HCT116 (cell line): Measurements from ENCODE around the gene MEIS2. TPM values are rescaled to one million over a fixed set of nuclear protein-coding genes. Genes with fewer than 3 reads are reported as not detected.

ENCODE experiments used
- ATAC-seq: fragments of 200-7000 bp; cut with Tn5 transposase; 2 replicates; pipeline ENCODE4 v1.9.1; 2020; ENCODE audit warnings: mild to moderate bottlenecking, moderate library complexity
- BruUV-seq: library from RNA; stranded (reverse); fragments of 400-500 nt; replicated peaks from 2 replicates; lab custom pipeline; 2021; lab: Mats Ljungman, UMichigan
- CTCF ChIA-PET: fragments of 300-600 bp; sonication (Branson Sonifier 250); formaldehyde crosslinking; loops from one replicate; lab custom pipeline; 2021; ENCODE audit warnings: antibody characterized with exemption; lab: Charles Lee
- POLR2A ChIA-PET: fragments of 300-600, 350-600 bp; sonication (Branson Sonifier 250); formaldehyde crosslinking; loops from one replicate; lab custom pipeline; 2021; ENCODE audit warnings: antibody characterized with exemption; lab: Charles Lee
- RAD21 ChIA-PET, 2 experiments: fragments of 300-600 bp; sonication (Branson Sonifier 250); formaldehyde crosslinking; loops; one replicate each; lab custom pipeline; 2023; ENCODE audit warnings: low total read pairs in 2 of 2; ENCODE audit not compliant: uncharacterized antibody in 2 of 2, unreplicated experiment in 2 of 2, low non-redundant PET in 1 of 2; lab: Charles Lee
- DNase-seq: peaks from one replicate; pipeline ENCODE4 v3.0.0-alpha.2; 2010; ENCODE audit warnings: low read depth, low spot score
- H2AFZ ChIP-seq: fragments of 200-600 bp; shearing (Covaris generic), sonication (generic); 2 replicates; pipeline ENCODE4 v1.6.1; 2017; ENCODE audit warnings: low read depth, mixed run types, mixed read lengths, antibody characterized with exemption, low read length; ENCODE audit not compliant: poor library complexity, severe bottlenecking
- H3K27ac ChIP-seq: 2 replicates; pipeline ENCODE4 v1.5.1; 2012; ENCODE audit warnings: low read depth, low read length
- H3K27me3 ChIP-seq: fragments of 200-600 bp; sonication (generic); 2 replicates; pipeline ENCODE4 v1.6.1; 2016; ENCODE audit warnings: mixed run types, low read length, mixed read lengths; ENCODE audit not compliant: insufficient read depth
- H3K36me3 ChIP-seq, 2 experiments: fragments of 200-500 bp in 1 of 2; fragments of 200-600 bp in 1 of 2; sonication (Bioruptor generic) in 1 of 2; sonication (generic) in 1 of 2; 2 replicates each; pipeline versions ENCODE4 v1.5.1 to v1.6.1; 2014 to 2016; ENCODE audit warnings: low read length in 2 of 2, inconsistent platforms in 1 of 2, mixed read lengths in 1 of 2, mixed run types in 1 of 2; ENCODE audit not compliant: insufficient read depth in 2 of 2, control insufficient read depth in 1 of 2
- H3K4me1 ChIP-seq, 2 experiments: fragments of 200-600 bp in 1 of 2; sonication (generic) in 1 of 2; 2 replicates each; pipeline versions ENCODE4 v1.5.1 to v1.6.1; 2012 to 2017; ENCODE audit warnings: low read length in 2 of 2, inconsistent platforms in 1 of 2, mild to moderate bottlenecking in 1 of 2, mixed read lengths in 1 of 2, mixed run types in 1 of 2, moderate library complexity in 1 of 2; ENCODE audit not compliant: insufficient read depth in 2 of 2, control insufficient read depth in 1 of 2
- H3K4me2 ChIP-seq: fragments of 200-600 bp; sonication (generic); 2 replicates; pipeline ENCODE4 v1.6.1; 2017; ENCODE audit warnings: mixed run types, low read length, mixed read lengths
- H3K4me3 ChIP-seq, 2 experiments: fragments of 200-600 bp in 1 of 2; sonication (generic) in 1 of 2; replicated peaks in 1 of 2; 2 replicates each; pipeline ENCODE4 v1.5.1; 2011 to 2016; ENCODE audit warnings: low read length in 2 of 2, control low read depth in 1 of 2, low read depth in 1 of 2, mild to moderate bottlenecking in 1 of 2, mixed read lengths in 1 of 2, mixed run types in 1 of 2
- H3K79me2 ChIP-seq: fragments of 200-600 bp; sonication (generic); 2 replicates; pipeline ENCODE4 v1.6.1; 2017; ENCODE audit warnings: mild to moderate bottlenecking, mixed run types, low read length, moderate library complexity, mixed read lengths; ENCODE audit not compliant: insufficient read depth
- H3K9ac ChIP-seq: fragments of 200-600 bp; sonication (generic); 2 replicates; pipeline ENCODE4 v1.6.1; 2016; ENCODE audit warnings: low read length, mixed read lengths
- H3K9me2 ChIP-seq: fragments of 200-600 bp; sonication (generic), shearing (Covaris generic); 2 replicates; pipeline ENCODE4 v1.6.1; 2017; ENCODE audit warnings: mixed run types, mild to moderate bottlenecking, moderate library complexity; ENCODE audit not compliant: insufficient read depth
- H3K9me3 ChIP-seq, 2 experiments: fragments of 200-500 bp in 1 of 2; fragments of 200-600 bp in 1 of 2; sonication (Bioruptor generic) in 1 of 2; sonication (generic) in 1 of 2; 2 replicates each; pipeline ENCODE4 v1.6.1; 2014 to 2017; ENCODE audit warnings: low read length in 2 of 2, mixed read lengths in 2 of 2, inconsistent platforms in 1 of 2, low read depth in 1 of 2, mild to moderate bottlenecking in 1 of 2, mixed run types in 1 of 2, moderate library complexity in 1 of 2; ENCODE audit not compliant: control insufficient read depth in 1 of 2, insufficient read depth in 1 of 2
- H4K20me1 ChIP-seq: fragments of 200-600 bp; sonication (generic), shearing (Covaris generic); 2 replicates; pipeline ENCODE4 v1.6.1; 2017; ENCODE audit warnings: mixed run types, mild to moderate bottlenecking, moderate library complexity; ENCODE audit not compliant: insufficient read depth
- ATF3 ChIP-seq: IDR thresholded peaks from 2 replicates; pipeline ENCODE4 v1.6.1; 2012
- CBX3 ChIP-seq: IDR thresholded peaks from 2 replicates; pipeline ENCODE4 v1.6.1; 2012; ENCODE audit warnings: low read depth
- CEBPB ChIP-seq: IDR thresholded peaks from 2 replicates; pipeline ENCODE4 v1.6.1; 2012; ENCODE audit warnings: low read depth
- CTCF ChIP-seq, 3 experiments: fragments of 200-600 bp in 1 of 3; sonication (generic) in 1 of 3; IDR thresholded peaks in 2 of 3; conservative IDR thresholded peaks in 1 of 3; 2 replicates each; pipeline ENCODE4 v1.5.1; 2012 to 2017; ENCODE audit warnings: low read depth in 2 of 3, low read length in 2 of 3, antibody characterized with exemption in 1 of 3, borderline replicate concordance in 1 of 3, control low read depth in 1 of 3, mild to moderate bottlenecking in 1 of 3, mixed read lengths in 1 of 3, mixed run types in 1 of 3, moderate library complexity in 1 of 3; ENCODE audit not compliant: insufficient read depth in 1 of 3
- EGR1 ChIP-seq: IDR thresholded peaks from 2 replicates; pipeline ENCODE4 v1.6.1; 2012; ENCODE audit warnings: low read depth
- ELF1 ChIP-seq: IDR thresholded peaks from 2 replicates; pipeline ENCODE4 v1.6.1; 2012; ENCODE audit warnings: low read depth, borderline replicate concordance
- EZH2 ChIP-seq: fragments of 200-600 bp; sonication (generic); IDR thresholded peaks from 2 replicates; pipeline ENCODE4 v1.6.1; 2017; ENCODE audit warnings: antibody characterized with exemption, mixed run types
- EZH2phosphoT487 ChIP-seq: fragments of 200-600 bp; IDR thresholded peaks from 2 replicates; pipeline ENCODE4 v1.6.1; 2018; ENCODE audit warnings: antibody characterized with exemption, borderline replicate concordance
- FOSL1 ChIP-seq: IDR thresholded peaks from 2 replicates; pipeline ENCODE4 v1.6.1; 2012; ENCODE audit warnings: low read depth
- JUND ChIP-seq: IDR thresholded peaks from 2 replicates; pipeline ENCODE4 v1.6.1; 2012
- MAX ChIP-seq: IDR thresholded peaks from 2 replicates; pipeline ENCODE4 v1.6.1; 2012
- POLR2A ChIP-seq: IDR thresholded peaks from 2 replicates; pipeline ENCODE4 v1.7.0; 2011; ENCODE audit warnings: borderline replicate concordance; ENCODE audit not compliant: insufficient read depth, insufficient read length; ENCODE audit errors: extremely low read depth
- POLR2AphosphoS5 ChIP-seq: IDR thresholded peaks from 2 replicates; pipeline ENCODE4 v1.6.1; 2011; ENCODE audit warnings: mild to moderate bottlenecking, low read depth, low read length, moderate library complexity
- REST ChIP-seq: IDR thresholded peaks from 2 replicates; pipeline ENCODE4 v1.6.1; 2012; ENCODE audit warnings: low read depth
- SRF ChIP-seq: IDR thresholded peaks from 2 replicates; pipeline ENCODE4 v1.6.1; 2012; ENCODE audit warnings: low read depth
- TCF7L2 ChIP-seq: IDR thresholded peaks from 2 replicates; pipeline ENCODE4 v1.7.0; 2011; ENCODE audit warnings: borderline replicate concordance, inconsistent platforms; ENCODE audit not compliant: insufficient read depth, insufficient read length; ENCODE audit errors: extremely low read depth
- ZBTB33 ChIP-seq: IDR thresholded peaks from 2 replicates; pipeline ENCODE4 v1.6.1; 2011; ENCODE audit warnings: mild to moderate bottlenecking, low read length, moderate library complexity; ENCODE audit not compliant: insufficient replicate concordance; ENCODE audit errors: extremely low read depth
- ZFX ChIP-seq: fragments of 450-650 bp; IDR thresholded peaks from 2 replicates; pipeline ENCODE4 v1.6.1; 2017
- ZNF274 ChIP-seq: fragments of 200-500 bp; sonication (Bioruptor generic); IDR thresholded peaks from 2 replicates; pipeline ENCODE4 v1.6.1; 2014; ENCODE audit warnings: mild to moderate bottlenecking, low read depth, low read length, inconsistent platforms
- intact Hi-C: fragments of 100-400 bp; cut with micrococcal nuclease; formaldehyde crosslinking; loops from 2 replicates; pipeline ENCODE4 v1.10.0; 2022
- total RNA-seq: library from RNA; stranded (reverse); gene quantifications from one replicate; pipeline ENCODE4 v1.2.1, GENCODE V29; 2021; ENCODE audit not compliant: unreplicated experiment

Gene MEIS2
- total RNA-seq, 1 experiment from 2014 or later = 11.5 TPM

- no peaks in the 10 kb centered on the region for H3K9me3 ChIP-seq
- no peak overlapping the region for H3K4me2 ChIP-seq
- ChIA-PET CTCF (no interaction called here), RAD21 (no interaction called here), POLR2A (no interaction called here)
- TF ChIP-seq JUND (no peak), REST (no peak), ELF1 (no peak), ZFX (no peak), SRF (no peak), POLR2AphosphoS5 (no peak), ZNF274 (no peak), EGR1 (no peak), ZBTB33 (no peak), POLR2A (no peak), MAX (no peak), CTCF (IDR thresholded peaks at IDR 0.05 in 2 of 3, conservative IDR thresholded peaks at IDR 0.05 in 1 of 3; ENCODE audit: borderline replicate concordance in 1 of 3, insufficient read depth in 1 of 3, low read depth in 2 of 3, low read length in 2 of 3) (no peak), TCF7L2 (no peak), CEBPB (no peak), CBX3 (no peak), EZH2 (no peak), ATF3 (no peak), FOSL1 (no peak), EZH2phosphoT487 (no peak)
- no peak overlapping the region for H2AFZ ChIP-seq
- ATAC-seq = no peak
- no peaks in the 10 kb centered on the region for H3K9me2 ChIP-seq
- no peak overlapping the region for H3K9ac ChIP-seq
- H3K4me1 ChIP-seq = peaks cover 22 to 27% of the 10 kb centered on the region in 2 experiments
- H3K36me3 ChIP-seq = no peaks in the 10 kb centered on the region
- DNase-seq = no peak
- intact Hi-C loops = no loop called here
- BruUV-seq = no TSS peak
- no peak overlapping the region for H3K27ac ChIP-seq
- no peaks in the 10 kb centered on the region for H3K27me3 ChIP-seq
- H3K79me2 ChIP-seq = no peaks in the 10 kb centered on the region
- no peak overlapping the region for H3K4me3 ChIP-seq
- no peaks in the 10 kb centered on the region for H4K20me1 ChIP-seq
Observed at GRCh38 chr15:37055481-37055880, 44.9 kb downstream of the MEIS2 start.
